MM.1S (cell line): ENCODE results near the gene TMCO4.
A peak's percentile ranks its signal among the peaks of the same experiment; 100 is the strongest.

Experiments
- DNase-seq: peaks from one replicate; pipeline ENCODE4 v3.0.0-alpha.2; 2015
- H2AFZ ChIP-seq: fragments of 300-600 bp; sonication (generic); 2 replicates; pipeline ENCODE4 v1.6.0; 2016; ENCODE audit warnings: antibody characterized with exemption, low read length
- H3F3A ChIP-seq: fragments of 300-600 bp; sonication (generic); 2 replicates; pipeline ENCODE4 v1.6.1; 2016; ENCODE audit warnings: mild to moderate bottlenecking, antibody characterized with exemption, low read length, moderate library complexity, mixed read lengths; ENCODE audit not compliant: insufficient read depth
- H3K27ac ChIP-seq: fragments of 300-600 bp; sonication (generic); 2 replicates; pipeline ENCODE4 v1.5.1; 2016; ENCODE audit warnings: mild to moderate bottlenecking, low read length
- H3K27me3 ChIP-seq: fragments of 300-600 bp; sonication (generic); replicated peaks from 2 replicates; pipeline ENCODE4 v1.6.0; 2016; ENCODE audit warnings: low read length; ENCODE audit not compliant: insufficient read depth
- H3K36me3 ChIP-seq: fragments of 300-600 bp; sonication (generic); replicated peaks from 2 replicates; pipeline ENCODE4 v1.6.1; 2016; ENCODE audit warnings: mild to moderate bottlenecking, low read length, mixed read lengths; ENCODE audit not compliant: insufficient read depth
- H3K4me1 ChIP-seq: fragments of 300-600 bp; sonication (generic); 2 replicates; pipeline ENCODE4 v1.6.1; 2016; ENCODE audit warnings: low read length, mixed read lengths
- H3K4me2 ChIP-seq: fragments of 300-600 bp; sonication (generic); 2 replicates; pipeline ENCODE4 v1.6.0; 2016; ENCODE audit warnings: low read depth, low read length
- H3K4me3 ChIP-seq: fragments of 300-600 bp; sonication (generic); 2 replicates; pipeline ENCODE4 v1.5.1; 2016; ENCODE audit warnings: low read length, mixed read lengths
- H3K79me2 ChIP-seq: fragments of 300-600 bp; sonication (generic); 2 replicates; pipeline ENCODE4 v1.6.1; 2016; ENCODE audit warnings: mixed run types, low read length, mixed read lengths
- H3K9ac ChIP-seq: fragments of 300-600 bp; sonication (generic); 2 replicates; pipeline ENCODE4 v1.6.1; 2016; ENCODE audit warnings: low read length, mixed read lengths
- H3K9me2 ChIP-seq: fragments of 300-600 bp; sonication (generic); replicated peaks from 2 replicates; pipeline ENCODE4 v1.6.1; 2016; ENCODE audit warnings: mild to moderate bottlenecking, low read length, mixed read lengths; ENCODE audit not compliant: insufficient read depth
- H3K9me3 ChIP-seq: fragments of 300-600 bp; sonication (generic); replicated peaks from 2 replicates; pipeline ENCODE4 v1.6.1; 2016; ENCODE audit warnings: mild to moderate bottlenecking, low read length, mixed read lengths; ENCODE audit not compliant: insufficient read depth
- H4K20me1 ChIP-seq: fragments of 300-600 bp; sonication (generic); 2 replicates; pipeline ENCODE4 v1.6.1; 2016; ENCODE audit warnings: mild to moderate bottlenecking, low read length, moderate library complexity, mixed read lengths; ENCODE audit not compliant: insufficient read depth
- CTCF ChIP-seq: fragments of 300-600 bp; sonication (generic); IDR thresholded peaks from 2 replicates; pipeline ENCODE4 v1.5.1; 2016; ENCODE audit warnings: antibody characterized with exemption, low read length, mixed read lengths
- EZH2 ChIP-seq: fragments of 300-600 bp; sonication (generic); optimal IDR thresholded peaks from 2 replicates; pipeline ENCODE3; 2017; ENCODE audit warnings: low read depth, mild to moderate bottlenecking, antibody characterized with exemption, low read length, mixed read lengths
- EZH2phosphoT487 ChIP-seq: fragments of 300-600 bp; sonication (generic); IDR thresholded peaks from 2 replicates; pipeline ENCODE4 v1.6.1; 2018; ENCODE audit warnings: antibody characterized with exemption, low read length

The TMCO4 gene

GRCh38 chr1:19815801-19816736 is 16.4 kb upstream of the TMCO4 start:
- no peaks in the 10 kb centered on the region for H3K36me3 ChIP-seq
- H3K4me2 ChIP-seq, result peak overlapping the region; percentile 51
- no peak overlapping the region for H2AFZ ChIP-seq
- no peaks in the 10 kb centered on the region for H3K9me2 ChIP-seq
- H3F3A ChIP-seq, result peaks cover 12% of the 10 kb centered on the region
- no peaks in the 10 kb centered on the region for H4K20me1 ChIP-seq
- H3K9me3 ChIP-seq, result no peaks in the 10 kb centered on the region
- peaks cover 16% of the 10 kb centered on the region for H3K4me1 ChIP-seq
- H3K4me3 ChIP-seq, result no peak overlapping the region; the same call in 1 of the 2 replicates
- H3K9ac ChIP-seq, result no peak overlapping the region; the same call in 1 of the 2 replicates
- H3K27me3 ChIP-seq, result peaks cover 14% of the 10 kb centered on the region; the same call in 1 of the 2 replicates
- peak; percentile 89 for DNase-seq
- peak overlapping the region; percentile 57; the same call in 1 of the 2 replicates for H3K27ac ChIP-seq
- H3K79me2 ChIP-seq, result no peaks in the 10 kb centered on the region
- TF ChIP-seq EZH2phosphoT487 (no peak), CTCF (no peak), EZH2 (no peak)

GRCh38 chr1:19814681-19815503 is 15.2 kb upstream of the TMCO4 start, which contains the start of gene RNF186:
TSS of gene RNF186 (minus strand) at chr1:19815283. CDS start at chr1:19815101, 182 bp downstream.
- no peak for TF ChIP-seq EZH2
- no peak for TF ChIP-seq CTCF
- no peak within 1 kb of the TSS for H2AFZ ChIP-seq
- H3K27ac ChIP-seq, result peak within 1 kb of the TSS; percentile 57; the same call in 1 of the 2 replicates
- H3K9ac ChIP-seq, result no peak within 1 kb of the TSS; the same call in 1 of the 2 replicates
- no peaks in the 10 kb centered on the region for H3K9me2 ChIP-seq
- no peak within 1 kb of the TSS; the same call in 1 of the 2 replicates for H3K4me3 ChIP-seq
- H3F3A ChIP-seq, result peaks cover 12% of the 10 kb centered on the region
- no peaks in the 10 kb centered on the region for H3K36me3 ChIP-seq
- H4K20me1 ChIP-seq, result no peaks in the 10 kb centered on the region
- peaks cover 16% of the 10 kb centered on the region for H3K4me1 ChIP-seq
- H3K9me3 ChIP-seq, result no peaks in the 10 kb centered on the region
- peak; percentile 48 for DNase-seq
- H3K27me3 ChIP-seq, result peaks cover 14% of the 10 kb centered on the region
- H3K79me2 ChIP-seq, result no peaks in the 10 kb centered on the region
- peak within 1 kb of the TSS; percentile 51 for H3K4me2 ChIP-seq

- Histone ChIP-seq H3K27ac (no peak overlapping the region), H3K36me3 (no peaks in the 10 kb centered on the region), H3F3A (peaks cover 12% of the 10 kb centered on the region), H3K79me2 (no peaks in the 10 kb centered on the region), H3K4me2 (no peak overlapping the region), H3K9me2 (no peaks in the 10 kb centered on the region), H2AFZ (no peak overlapping the region), H4K20me1 (no peaks in the 10 kb centered on the region), H3K27me3 (peaks cover 14% of the 10 kb centered on the region), H3K9me3 (no peaks in the 10 kb centered on the region), H3K9ac (no peak overlapping the region), H3K4me1 (peaks cover 16% of the 10 kb centered on the region), H3K4me3 (no peak overlapping the region)
- TF ChIP-seq EZH2phosphoT487 (no peak), EZH2 (no peak), CTCF (no peak)
- DNase-seq, result no peak
These were observed 14.5 kb upstream of the TMCO4 start for GRCh38 chr1:19814244-19814661.
